Fibroblast of lung (primary cell): ENCODE measurements around the gene LGALS1. TPM values are rescaled to one million over a fixed set of nuclear protein-coding genes. Genes with fewer than 3 reads are reported as not detected.

ENCODE experiments used
- DNase-seq, 2 donors: peaks; one replicate each; pipeline versions ENCODE4 v3.0.0 to v3.0.0-alpha.2; 2010; ENCODE audit warnings: low read depth in 2 of 2
- H2AFZ ChIP-seq: 2 replicates; pipeline ENCODE4 v1.5.1; 2012; ENCODE audit warnings: low read length, control low read depth, inconsistent platforms
- H3K27ac ChIP-seq: 2 replicates; pipeline ENCODE4 v1.5.1; 2011; ENCODE audit warnings: low read length, control low read depth; ENCODE audit not compliant: insufficient read depth
- H3K27me3 ChIP-seq: 2 replicates; pipeline ENCODE4 v1.5.1; 2011; ENCODE audit warnings: mild to moderate bottlenecking, low read length; ENCODE audit not compliant: control insufficient read depth, insufficient read depth
- H3K36me3 ChIP-seq: 2 replicates; pipeline ENCODE4 v1.5.1; 2011; ENCODE audit warnings: low read length; ENCODE audit not compliant: control insufficient read depth, insufficient read depth
- H3K4me1 ChIP-seq: 2 replicates; pipeline ENCODE4 v1.5.1; 2011; ENCODE audit warnings: low read length; ENCODE audit not compliant: control insufficient read depth, insufficient read depth; ENCODE audit errors: extremely low read depth
- H3K4me2 ChIP-seq: 2 replicates; pipeline ENCODE4 v1.5.1; 2011; ENCODE audit warnings: low read length, control low read depth; ENCODE audit not compliant: insufficient read depth; ENCODE audit errors: extremely low read depth
- H3K4me3 ChIP-seq, 4 experiments: fragments of 200-600 bp in 1 of 4; sonication (generic) in 1 of 4; replicated peaks in 1 of 4; 2 replicates each; pipeline ENCODE4 v1.5.1; 2011 to 2016; ENCODE audit warnings: low read length in 4 of 4, low read depth in 3 of 4, mild to moderate bottlenecking in 3 of 4, control low read depth in 2 of 4, inconsistent platforms in 1 of 4, mixed read lengths in 1 of 4; ENCODE audit not compliant: insufficient read depth in 1 of 4; ENCODE audit errors: control extremely low read depth in 1 of 4
- H3K79me2 ChIP-seq: 2 replicates; pipeline ENCODE4 v1.5.1; 2012; ENCODE audit warnings: mild to moderate bottlenecking, low read length, inconsistent platforms; ENCODE audit not compliant: control insufficient read depth, insufficient read depth
- H3K9ac ChIP-seq: 2 replicates; pipeline ENCODE4 v1.5.1; 2011; ENCODE audit warnings: mild to moderate bottlenecking, low read length, control low read depth; ENCODE audit not compliant: insufficient read depth
- H3K9me3 ChIP-seq: 2 replicates; pipeline ENCODE4 v1.5.1; 2012; ENCODE audit warnings: low read depth, low read length; ENCODE audit not compliant: control insufficient read depth, insufficient read depth
- H4K20me1 ChIP-seq: 2 replicates; pipeline ENCODE4 v1.5.1; 2011; ENCODE audit warnings: low read length; ENCODE audit not compliant: control insufficient read depth, insufficient read depth; ENCODE audit errors: extremely low read depth
- EZH2 ChIP-seq: IDR thresholded peaks from 2 replicates; pipeline ENCODE4 v1.5.1; 2012; ENCODE audit warnings: low read length, control low read depth, mild to moderate bottlenecking; ENCODE audit errors: missing control alignments
- polyA plus RNA-seq, 2 donors: library from polyadenylated mRNA; depleted of rRNA in 1 of 2; stranded (reverse) in 1 of 2; unstranded in 1 of 2; fragments of >200 nt; gene quantifications; 2 replicates each; pipeline ENCODE4 v1.2.1, GENCODE V29; 2011 to 2012; ENCODE audit warnings: missing spikeins in 1 of 2
- total RNA-seq: library from RNA; depleted of rRNA; stranded (reverse); fragments of >200 nt; gene quantifications from 2 replicates; pipeline ENCODE4 v1.2.1, GENCODE V29; 2014
- TF ChIP-seq, protein P1 (sequence below), 2 donors: IDR thresholded peaks in 1 of 2; conservative IDR thresholded peaks in 1 of 2; 1 replicate in 1 of 2; 2 replicates in 1 of 2; pipeline ENCODE4 v1.5.1; 2011 to 2012; ENCODE audit warnings: low read length in 2 of 2, control low read depth in 1 of 2, inconsistent platforms in 1 of 2, low read depth in 1 of 2, mild to moderate bottlenecking in 1 of 2

The LGALS1 gene
- total and polyA plus RNA-seq, 2 donors (not counting 1 experiment from before 2014, with no cell fraction given), result 5,090 to 11,230 TPM

DNA sequence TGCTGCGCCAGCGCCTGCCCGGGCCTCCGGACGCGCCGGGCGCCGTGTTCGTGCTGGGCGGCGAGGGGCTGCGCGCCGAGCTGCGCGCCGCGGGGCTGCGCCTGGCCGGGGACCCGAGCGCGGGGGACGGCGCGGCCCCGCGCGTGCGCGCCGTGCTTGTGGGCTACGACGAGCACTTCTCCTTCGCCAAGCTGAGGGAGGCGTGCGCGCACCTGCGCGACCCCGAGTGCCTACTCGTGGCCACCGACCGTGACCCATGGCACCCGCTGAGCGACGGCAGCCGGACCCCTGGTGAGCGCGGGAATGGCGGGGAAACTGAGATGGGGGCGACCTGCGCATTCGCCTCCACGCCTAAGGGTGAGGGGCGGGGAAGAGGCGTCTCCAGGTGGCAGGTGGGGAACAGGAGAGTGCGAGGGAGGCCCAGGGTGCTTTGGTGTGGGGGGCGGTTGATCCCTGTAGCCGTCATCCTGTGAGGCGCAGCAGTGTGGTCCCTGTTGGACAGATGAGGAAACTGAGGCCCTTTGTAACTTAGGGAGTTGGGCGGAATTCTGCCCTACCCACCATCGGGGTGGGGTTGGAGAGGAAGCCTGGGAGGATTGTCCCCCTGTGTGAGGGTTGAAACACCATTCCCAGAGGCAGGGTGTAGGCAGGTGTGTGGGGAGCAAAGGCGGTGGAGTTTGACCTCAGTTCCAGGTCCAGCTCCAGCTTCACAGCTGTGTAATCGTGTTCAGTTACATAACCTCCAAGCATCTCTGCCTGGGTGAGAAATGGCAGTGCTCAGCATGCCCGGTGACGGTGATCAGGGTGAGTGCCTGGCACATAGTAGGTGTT, 16.2 kb upstream of the LGALS1 start:
- peaks cover 30% of the 10 kb centered on the region for H3K4me1 ChIP-seq
- peaks cover 35% of the 10 kb centered on the region for H3K79me2 ChIP-seq
- no peaks in the 10 kb centered on the region for H4K20me1 ChIP-seq
- peak overlapping the region; percentile 65 for H3K9ac ChIP-seq
- TF ChIP-seq, protein P1, sequence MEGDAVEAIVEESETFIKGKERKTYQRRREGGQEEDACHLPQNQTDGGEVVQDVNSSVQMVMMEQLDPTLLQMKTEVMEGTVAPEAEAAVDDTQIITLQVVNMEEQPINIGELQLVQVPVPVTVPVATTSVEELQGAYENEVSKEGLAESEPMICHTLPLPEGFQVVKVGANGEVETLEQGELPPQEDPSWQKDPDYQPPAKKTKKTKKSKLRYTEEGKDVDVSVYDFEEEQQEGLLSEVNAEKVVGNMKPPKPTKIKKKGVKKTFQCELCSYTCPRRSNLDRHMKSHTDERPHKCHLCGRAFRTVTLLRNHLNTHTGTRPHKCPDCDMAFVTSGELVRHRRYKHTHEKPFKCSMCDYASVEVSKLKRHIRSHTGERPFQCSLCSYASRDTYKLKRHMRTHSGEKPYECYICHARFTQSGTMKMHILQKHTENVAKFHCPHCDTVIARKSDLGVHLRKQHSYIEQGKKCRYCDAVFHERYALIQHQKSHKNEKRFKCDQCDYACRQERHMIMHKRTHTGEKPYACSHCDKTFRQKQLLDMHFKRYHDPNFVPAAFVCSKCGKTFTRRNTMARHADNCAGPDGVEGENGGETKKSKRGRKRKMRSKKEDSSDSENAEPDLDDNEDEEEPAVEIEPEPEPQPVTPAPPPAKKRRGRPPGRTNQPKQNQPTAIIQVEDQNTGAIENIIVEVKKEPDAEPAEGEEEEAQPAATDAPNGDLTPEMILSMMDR (conservative IDR thresholded peaks at IDR 0.05 in 1 of 2, IDR thresholded peaks at IDR 0.05 in 1 of 2; ENCODE audit: low read depth in 1 of 2, low read length in 2 of 2), result no peak
- TF ChIP-seq EZH2, result no peak
- peak overlapping the region; percentile 59 to 79 (median 69) for H3K4me3 ChIP-seq
- H2AFZ ChIP-seq, result no peak overlapping the region
- no peaks in the 10 kb centered on the region for H3K36me3 ChIP-seq
- H3K27ac ChIP-seq, result peak overlapping the region; percentile 54
- H3K4me2 ChIP-seq, result peak overlapping the region; percentile 92
- H3K27me3 ChIP-seq, result no peaks in the 10 kb centered on the region
- H3K9me3 ChIP-seq, result no peaks in the 10 kb centered on the region
- DNase-seq, result no peak

DNA sequence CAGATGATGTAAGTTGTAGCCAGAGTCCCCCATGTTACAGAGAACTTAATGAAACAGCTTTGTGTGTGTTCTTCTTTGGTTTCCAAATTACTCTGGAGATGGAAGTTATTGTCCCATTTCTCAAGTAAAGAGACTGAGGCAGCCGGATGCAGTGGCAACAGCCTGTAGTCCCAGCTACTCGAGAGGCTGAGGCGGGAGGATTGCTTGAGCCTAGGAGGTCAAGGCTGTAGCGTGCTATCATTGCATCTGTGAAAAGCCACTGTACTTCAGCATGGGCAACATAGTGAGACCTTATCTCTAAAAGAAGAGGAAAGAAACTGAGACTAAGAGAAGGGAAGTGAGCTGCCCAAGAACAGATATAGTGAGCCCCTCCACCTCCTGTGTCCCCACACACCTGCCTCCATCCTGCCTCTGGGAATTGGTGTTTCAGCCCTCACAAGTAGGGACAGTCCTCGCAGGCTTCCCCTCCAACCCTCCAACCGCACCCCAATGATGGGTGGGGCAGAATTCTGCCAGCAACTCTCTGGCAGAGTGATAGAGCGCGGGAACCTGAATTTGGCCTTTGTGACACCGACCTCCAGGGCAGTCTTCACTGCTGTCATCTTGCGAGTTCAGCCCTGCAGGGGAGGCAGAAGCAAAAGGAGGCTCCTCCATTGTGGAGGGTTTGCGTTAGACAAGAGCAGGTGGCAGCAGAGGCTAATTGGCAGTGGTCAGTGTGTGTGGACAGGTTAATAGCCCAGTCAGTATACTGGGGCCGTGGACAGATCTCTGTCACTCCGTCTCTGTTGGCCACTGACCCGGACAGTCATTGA, 15.3 kb upstream of the LGALS1 start:
- H3K4me1 ChIP-seq, result peaks cover 30% of the 10 kb centered on the region
- peak overlapping the region; percentile 54 for H3K27ac ChIP-seq
- H3K79me2 ChIP-seq, result peaks cover 43% of the 10 kb centered on the region
- H3K9me3 ChIP-seq, result no peaks in the 10 kb centered on the region
- no peak for DNase-seq
- TF ChIP-seq, protein P1 (conservative IDR thresholded peaks at IDR 0.05 in 1 of 2, IDR thresholded peaks at IDR 0.05 in 1 of 2; ENCODE audit: low read depth in 1 of 2, low read length in 2 of 2), result no peak
- no peak for TF ChIP-seq EZH2
- no peaks in the 10 kb centered on the region for H3K36me3 ChIP-seq
- H4K20me1 ChIP-seq, result no peaks in the 10 kb centered on the region
- no peak overlapping the region for H2AFZ ChIP-seq
- H3K27me3 ChIP-seq, result no peaks in the 10 kb centered on the region
- H3K9ac ChIP-seq, result no peak overlapping the region
- H3K4me3 ChIP-seq, result peak overlapping the region; percentile 59 to 79 (median 69)
- peak overlapping the region; percentile 92 for H3K4me2 ChIP-seq

DNA sequence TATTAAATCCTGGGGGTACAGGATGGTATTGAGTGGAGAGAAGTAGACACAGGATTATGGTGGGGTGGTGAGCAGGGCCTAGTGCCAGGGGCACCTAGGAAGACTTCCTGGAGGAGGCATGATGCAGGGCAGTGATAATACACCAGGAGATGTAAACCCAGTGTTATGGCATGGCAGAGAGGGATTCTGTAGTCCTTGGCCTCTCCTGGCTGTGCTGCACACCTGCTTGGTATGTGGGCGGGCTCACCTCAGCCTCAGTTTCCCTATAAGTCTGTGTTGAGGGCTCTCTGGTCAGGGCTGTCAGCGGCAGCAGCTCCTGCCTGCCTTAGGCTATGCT, 14.8 kb upstream of the LGALS1 start:
- Histone ChIP-seq H3K9me3 (no peaks in the 10 kb centered on the region), H3K4me2 (peak overlapping the region; percentile 92), H3K9ac (no peak overlapping the region), H4K20me1 (no peaks in the 10 kb centered on the region), H3K4me3 (no peak overlapping the region), H3K27ac (peak overlapping the region; percentile 89), H3K4me1 (peaks cover 30% of the 10 kb centered on the region), H3K79me2 (peaks cover 47% of the 10 kb centered on the region), H3K36me3 (peaks cover 4% of the 10 kb centered on the region), H2AFZ (no peak overlapping the region), H3K27me3 (no peaks in the 10 kb centered on the region)
- no peak for DNase-seq
- TF ChIP-seq EZH2, result no peak
- TF ChIP-seq, protein P1 (conservative IDR thresholded peaks at IDR 0.05 in 1 of 2, IDR thresholded peaks at IDR 0.05 in 1 of 2; ENCODE audit: low read depth in 1 of 2, low read length in 2 of 2), result no peak
